ENCODE measurements around the gene TRAF7.
"Not testable (repeated sequence)": the region's sequence is repeated elsewhere in the genome, so short reads cannot be mapped to it uniquely, and the experiment has no call there.

The TRAF7 gene

GRCh38 chr16:2122934-2123683 lies 32.5 kb upstream of the TRAF7 start:
- not testable (repeated sequence) for DNase-seq

DNA sequence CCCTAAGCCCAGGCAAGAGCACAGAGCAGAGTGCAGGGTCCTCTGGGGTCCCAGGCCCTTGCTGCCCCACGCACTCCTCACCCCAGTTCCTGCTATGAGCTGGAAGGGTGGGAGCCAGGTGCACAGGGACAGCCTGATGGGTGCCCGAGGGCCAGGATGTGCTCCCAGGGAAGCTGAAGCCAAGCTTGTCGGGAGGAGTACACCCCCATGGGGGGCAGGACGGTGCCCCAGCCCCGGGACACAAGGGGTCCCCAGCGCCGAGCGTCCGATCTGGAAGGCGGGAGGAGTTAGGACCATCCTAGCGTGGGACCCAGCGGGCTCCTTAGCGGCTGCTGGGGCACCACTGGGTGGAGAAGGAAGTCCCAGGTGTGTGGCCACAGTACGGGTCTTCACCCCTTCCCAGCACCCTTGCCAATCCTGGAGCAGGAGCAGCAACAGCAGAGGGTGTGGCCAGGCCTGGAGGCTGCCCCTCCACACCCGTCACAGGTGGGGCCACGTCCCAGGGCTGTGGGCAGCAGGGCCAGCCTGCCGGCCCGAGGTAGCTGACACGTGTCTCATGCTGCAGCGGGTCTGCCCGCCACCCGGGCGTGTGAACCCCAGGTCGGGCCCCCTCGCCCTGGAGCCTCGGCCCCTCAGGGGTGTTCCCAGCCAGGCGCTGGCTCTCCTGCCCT lies 31.7 kb upstream of the TRAF7 start:
- not testable (repeated sequence) for DNase-seq

DNA sequence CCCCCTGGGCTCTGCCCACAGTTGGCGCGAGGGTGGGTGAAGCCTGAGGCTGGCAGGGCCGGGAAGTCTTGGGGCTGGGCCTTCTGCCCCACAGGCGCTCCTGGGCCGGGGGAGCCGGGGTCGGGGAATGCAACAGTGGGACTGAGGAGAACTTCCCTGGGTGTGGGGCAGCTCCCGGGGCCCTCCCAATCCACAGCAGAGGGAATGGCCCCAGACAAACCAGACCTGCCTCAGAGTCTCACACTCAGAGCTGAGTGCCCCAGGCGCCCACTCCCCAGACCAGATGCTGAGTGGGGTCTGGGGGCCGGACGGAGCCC lies 31.2 kb upstream of the TRAF7 start:
- not testable (repeated sequence) for DNase-seq

DNA sequence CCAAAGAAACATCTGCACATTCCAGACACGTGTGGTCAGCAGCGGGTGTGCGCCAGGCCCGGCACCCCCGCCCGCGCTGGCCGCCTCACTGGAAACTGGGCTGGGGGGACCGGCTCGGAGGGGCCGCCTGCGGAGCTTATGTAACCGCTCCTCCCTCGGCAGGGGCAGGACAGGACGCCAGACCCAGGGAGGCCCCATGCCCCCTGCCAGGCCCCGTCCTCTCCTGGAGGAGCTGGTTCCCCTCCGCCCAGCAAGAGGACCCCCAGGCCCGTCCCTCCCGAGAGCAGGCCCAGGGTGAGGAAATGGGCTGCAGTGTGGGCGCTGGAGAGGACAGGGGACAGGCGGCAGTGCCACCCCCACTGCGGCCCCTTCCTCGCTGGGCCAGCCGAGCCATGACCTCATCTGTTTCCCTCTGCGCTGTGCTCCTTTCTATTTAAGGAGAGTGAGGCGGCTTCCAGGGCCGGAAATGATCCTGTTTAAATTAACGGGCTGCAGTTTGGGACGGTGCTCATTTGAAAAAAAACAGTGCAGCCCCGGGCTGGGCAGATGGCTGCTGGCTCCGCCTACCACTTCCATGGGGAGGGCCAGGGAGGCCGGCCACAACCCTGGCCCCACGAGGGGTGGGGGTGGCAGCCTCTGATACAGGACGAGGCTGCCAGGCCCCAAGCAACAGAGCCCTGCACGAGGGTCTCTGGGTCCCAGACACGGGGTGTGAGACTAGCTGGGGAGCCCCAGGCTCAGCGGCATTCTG lies 30.7 kb upstream of the TRAF7 start:
- not testable (repeated sequence) for DNase-seq

DNA sequence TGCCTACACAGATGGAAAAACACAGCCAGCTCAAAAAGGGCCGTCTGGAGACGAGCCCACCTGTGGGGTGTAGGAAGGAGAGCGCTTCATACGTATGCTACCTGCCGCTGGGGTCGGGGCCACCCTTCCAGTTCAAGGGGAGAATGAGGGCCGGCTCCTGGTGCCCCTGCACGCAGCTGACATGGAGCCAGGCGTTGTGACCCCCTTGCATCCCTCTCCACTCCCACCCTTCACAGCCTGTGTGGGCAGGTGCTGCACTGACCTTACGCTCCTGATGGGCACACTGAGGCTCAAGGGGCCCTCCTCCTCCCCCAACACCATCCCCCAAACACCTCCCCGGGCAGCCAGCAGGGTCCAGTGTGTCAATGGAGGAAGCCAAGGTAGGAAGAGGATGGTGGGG lies 30.0 kb upstream of the TRAF7 start:
- DNase-seq: not testable (repeated sequence)

DNA sequence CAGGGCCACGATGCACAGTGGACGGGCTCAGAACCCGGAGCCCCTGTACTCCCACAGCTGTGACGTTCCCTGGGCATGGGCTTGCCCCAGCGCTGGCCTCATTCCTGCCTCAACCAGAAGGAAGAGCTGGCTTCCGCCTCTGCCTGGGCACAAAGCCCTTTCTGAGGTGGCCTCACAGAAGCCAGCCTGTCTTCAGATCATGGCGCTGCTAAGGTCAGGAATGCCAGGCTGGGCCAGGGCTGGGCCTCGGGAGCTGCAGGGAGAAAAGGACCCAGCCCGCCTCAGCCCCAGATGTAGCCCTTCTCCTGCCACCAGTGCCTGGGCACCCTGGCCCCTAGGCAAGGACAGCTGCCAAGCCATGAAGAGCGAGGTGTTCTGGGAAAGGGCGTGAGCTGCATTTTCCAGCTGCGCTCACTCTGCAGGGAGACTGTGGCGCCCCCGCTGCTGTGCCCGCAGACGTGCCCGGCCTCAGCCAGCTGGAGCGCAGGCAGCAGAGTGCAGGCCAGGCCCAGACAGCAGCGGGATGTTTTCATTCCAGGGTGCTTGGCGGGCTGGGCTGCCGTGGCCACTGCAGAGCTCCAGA lies 29.3 kb upstream of the TRAF7 start:
- not testable (repeated sequence) for DNase-seq

- DNase-seq: peak in 1 of 2 donors; percentile 11
Measured at GRCh38 chr16:2126928-2127556, 28.5 kb upstream of the TRAF7 start.

- peak; percentile 47 to 53 for DNase-seq
Measured at GRCh38 chr16:2127630-2128280, 27.8 kb upstream of the TRAF7 start.

DNA sequence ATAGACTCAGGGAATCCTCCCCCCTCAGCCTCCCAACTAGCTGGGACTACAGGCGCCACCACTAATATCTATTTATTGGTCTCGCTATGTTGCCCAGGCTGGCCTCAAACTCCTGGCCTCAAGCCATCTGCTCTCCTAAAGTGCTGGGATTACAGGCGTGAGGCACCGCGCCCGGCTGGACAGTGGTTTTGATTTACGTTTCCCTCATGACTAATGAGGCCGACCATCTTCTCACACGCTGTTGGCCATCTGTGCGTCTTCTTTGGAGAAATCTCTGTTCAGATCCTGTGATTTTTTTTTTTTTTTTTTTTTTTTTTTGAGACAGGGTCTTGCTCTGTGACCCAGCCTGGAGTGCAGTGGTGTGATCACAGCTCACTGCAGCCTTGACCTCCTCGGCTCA lies 26.3 kb upstream of the TRAF7 start:
- not testable (repeated sequence) for DNase-seq

DNA sequence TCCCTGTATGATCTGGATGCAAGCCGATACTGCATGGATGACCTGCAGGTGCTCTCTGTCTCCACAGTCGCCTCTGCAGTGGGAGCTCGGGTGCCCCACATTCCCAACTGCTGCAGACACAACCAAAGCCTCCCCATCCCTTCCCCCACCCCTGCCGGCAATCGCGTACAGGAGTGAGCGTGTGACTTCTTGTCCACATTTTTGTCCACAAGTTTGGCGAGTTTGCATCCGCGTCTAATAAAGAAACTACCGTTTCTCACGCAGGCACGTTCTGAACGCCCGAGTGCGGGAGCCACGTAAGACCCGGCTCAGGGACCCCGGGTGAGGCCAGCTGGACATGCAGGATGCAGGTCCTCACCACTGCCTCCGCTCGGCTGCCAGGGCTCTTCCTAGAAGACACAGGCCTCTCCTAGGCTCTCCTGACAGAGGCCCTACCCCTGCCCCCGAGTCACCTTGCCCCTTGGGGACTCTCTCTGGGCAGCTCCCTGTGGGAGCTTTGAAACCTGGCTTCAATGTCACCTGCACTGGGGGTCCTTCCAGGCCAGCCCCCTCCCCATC lies 25.6 kb upstream of the TRAF7 start:
- DNase-seq: not testable (repeated sequence)

DNA sequence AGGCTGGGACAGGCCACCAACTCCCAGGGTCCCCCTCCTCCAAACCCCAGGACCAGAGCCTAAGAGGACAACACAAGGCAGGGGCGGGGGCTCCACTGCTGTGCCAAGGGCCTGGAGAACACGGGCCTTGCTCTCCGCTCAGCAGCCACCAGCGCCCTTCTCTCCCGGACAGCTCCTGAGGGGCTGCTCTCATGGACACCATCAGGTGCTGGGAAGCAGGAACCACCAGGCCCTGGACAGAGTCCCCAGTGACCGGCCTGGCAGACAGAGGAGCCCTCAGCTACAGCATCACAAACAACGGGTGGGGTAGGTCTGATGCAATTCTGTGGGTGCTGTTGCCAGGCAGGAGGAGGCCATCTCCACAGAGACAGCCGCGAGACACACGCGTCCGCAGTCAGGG lies 21.8 kb upstream of the TRAF7 start:
- not testable (repeated sequence) for DNase-seq

DNA sequence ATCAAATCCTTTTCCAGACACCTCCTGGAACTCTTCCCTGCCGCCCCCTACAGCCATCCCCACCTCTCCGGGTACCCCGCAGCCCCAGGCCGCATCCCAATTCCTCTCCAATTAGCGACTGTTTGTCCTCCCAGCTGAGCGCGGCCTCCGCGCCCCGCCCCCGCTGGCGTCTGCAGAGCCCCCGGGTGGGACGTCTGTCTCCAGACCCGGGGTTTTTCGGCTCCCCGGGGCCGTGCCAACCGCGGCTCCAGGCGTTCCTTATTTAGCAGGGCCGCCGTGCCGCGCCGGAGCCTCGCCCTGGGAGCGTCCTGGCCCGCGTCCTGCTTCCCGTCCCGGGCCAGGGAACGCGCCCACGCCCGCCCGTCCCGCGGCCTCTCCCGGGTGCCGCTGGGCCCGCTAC lies 20.5 kb upstream of the TRAF7 start:
- DNase-seq: not testable (repeated sequence)

DNA sequence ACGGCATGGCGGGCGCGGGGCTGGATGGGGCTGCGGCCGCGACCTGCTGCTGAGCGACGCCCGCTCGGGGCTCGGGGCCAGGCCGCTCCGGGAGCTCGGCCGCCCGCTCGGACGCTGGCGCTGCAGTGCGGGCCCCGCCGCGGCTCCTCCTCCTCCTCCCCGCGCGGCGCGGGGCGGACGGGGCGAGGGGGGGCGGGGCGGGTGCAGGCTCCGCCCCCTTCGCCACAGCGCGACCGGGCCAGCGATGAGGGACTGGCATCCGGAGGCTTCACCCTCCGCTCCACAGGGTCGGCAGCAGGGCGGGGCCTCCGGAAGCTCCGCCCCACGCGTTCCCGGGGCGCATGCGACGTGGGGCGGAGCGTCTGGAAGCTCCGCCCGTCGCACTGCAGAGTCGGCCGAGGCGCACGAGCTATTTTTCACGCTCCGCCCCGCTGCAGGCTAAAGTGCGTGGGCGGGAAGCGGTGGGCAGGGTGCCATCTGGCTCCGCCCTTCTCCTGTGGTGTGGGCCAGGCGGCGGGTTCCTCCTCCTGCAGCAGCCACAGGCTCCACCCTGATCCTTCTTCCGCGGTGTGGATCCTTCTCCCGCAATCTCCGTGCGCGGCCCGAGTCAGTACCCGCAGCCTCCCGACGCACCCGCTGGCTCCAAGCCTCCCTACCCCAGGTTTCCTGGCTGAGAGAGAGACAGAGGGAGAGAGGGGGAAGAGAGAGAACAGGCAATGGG lies 19.7 kb upstream of the TRAF7 start, which contains the start of gene PKD1:
Gene PKD1, minus strand, starts transcription at position 129 of the 721 bp plus-strand sequence. CDS start 209 bp downstream, outside the sequence.
- DNase-seq: peak; percentile 98 to 99

DNA sequence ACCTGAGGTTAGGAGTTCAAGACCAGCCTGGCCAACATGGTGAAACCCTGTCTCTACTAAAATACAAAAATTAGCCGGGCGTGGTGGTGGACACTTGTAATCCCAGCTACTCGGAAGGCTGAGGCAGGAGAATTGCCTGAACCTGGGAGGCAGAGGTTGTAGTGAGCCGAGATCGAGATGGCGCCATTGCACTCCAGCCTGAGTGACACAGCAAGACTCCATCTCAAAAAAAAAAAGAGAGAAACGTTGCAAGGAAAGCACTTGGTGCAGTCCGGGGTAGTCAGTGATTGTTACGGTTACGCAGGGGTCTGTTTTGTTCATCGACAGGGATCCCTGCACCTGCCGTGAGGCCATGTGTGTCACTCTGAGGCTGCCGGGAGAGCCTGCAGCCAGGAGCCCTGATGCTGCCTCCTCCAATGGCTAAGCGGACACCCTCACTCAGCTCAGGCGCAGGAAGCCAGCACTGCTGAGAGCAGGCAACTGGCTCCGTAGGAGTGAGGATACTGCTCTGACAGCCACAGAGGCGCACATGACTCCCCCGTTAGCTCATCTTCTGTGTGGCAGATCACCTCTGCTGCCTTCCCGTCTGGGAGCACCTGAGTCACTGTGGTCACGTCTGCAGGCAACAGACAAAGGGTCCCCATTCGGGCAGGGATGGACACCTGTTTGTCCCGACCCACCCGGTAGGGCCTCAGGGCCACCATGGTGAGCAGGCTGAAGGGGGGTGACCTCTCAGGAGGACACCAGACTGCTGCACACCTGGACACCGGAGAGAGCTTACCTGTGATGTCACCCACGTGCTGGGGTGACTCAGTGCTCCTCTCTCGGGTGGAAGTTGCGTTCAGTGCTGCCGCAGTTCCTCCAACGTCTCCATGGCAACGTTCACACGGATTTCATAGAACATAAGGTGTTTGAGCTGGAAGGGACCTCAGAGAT lies 12.4 kb upstream of the TRAF7 start:
- DNase-seq: no peak

GRCh38 chr16:2143878-2144485 lies 11.6 kb upstream of the TRAF7 start:
- DNase-seq: no peak

DNA sequence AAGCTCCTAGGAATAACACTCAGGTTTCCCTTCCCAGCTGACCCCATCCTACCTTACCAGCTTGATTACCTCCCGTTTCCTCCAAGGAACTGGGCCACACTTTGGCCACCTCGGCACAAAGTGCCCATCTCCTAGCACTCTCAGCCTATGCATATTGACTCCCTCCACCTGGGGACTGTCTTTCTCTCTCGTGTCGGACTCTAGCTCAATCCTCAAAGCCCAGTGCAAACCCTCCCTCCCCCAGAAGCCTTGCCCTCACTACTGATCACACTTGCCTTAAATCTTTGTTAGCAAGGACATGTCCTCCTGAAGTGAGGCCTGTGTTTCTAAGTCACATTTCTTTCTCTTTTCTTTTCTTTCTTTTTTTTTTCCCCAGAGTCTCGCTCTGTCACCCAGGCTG lies 9.7 kb upstream of the TRAF7 start:
- DNase-seq: no peak

DNA sequence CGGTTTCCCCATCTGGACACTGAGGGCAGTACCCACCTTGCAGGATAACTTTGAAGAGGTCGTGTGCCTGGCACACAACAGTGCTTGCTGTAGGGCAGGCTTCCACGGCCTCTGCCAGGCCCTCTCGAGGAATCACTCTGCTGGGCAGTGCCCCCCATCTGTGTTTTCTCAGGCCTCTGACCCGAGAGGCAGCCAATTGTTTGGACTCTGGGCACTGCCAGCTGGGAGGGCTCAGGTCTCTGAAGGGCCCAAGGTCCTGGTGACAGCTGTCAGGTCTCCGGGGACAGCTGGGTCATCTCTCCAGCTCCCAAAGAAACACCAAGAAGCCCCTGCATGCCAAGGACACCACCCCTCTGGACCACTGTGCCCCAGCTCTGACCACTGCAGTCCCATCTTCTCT lies 8.2 kb upstream of the TRAF7 start:
- DNase-seq: no peak

- DNase-seq: peak; percentile 39 to 52
Measured at GRCh38 chr16:2147981-2148671, 7.5 kb upstream of the TRAF7 start, which contains the start of gene RAB26. RAB26 (plus strand) TSS chr16:2148625; CDS start chr16:2148784, 159 bp downstream.
